ENCODE results near the gene NTF4.

DNA sequence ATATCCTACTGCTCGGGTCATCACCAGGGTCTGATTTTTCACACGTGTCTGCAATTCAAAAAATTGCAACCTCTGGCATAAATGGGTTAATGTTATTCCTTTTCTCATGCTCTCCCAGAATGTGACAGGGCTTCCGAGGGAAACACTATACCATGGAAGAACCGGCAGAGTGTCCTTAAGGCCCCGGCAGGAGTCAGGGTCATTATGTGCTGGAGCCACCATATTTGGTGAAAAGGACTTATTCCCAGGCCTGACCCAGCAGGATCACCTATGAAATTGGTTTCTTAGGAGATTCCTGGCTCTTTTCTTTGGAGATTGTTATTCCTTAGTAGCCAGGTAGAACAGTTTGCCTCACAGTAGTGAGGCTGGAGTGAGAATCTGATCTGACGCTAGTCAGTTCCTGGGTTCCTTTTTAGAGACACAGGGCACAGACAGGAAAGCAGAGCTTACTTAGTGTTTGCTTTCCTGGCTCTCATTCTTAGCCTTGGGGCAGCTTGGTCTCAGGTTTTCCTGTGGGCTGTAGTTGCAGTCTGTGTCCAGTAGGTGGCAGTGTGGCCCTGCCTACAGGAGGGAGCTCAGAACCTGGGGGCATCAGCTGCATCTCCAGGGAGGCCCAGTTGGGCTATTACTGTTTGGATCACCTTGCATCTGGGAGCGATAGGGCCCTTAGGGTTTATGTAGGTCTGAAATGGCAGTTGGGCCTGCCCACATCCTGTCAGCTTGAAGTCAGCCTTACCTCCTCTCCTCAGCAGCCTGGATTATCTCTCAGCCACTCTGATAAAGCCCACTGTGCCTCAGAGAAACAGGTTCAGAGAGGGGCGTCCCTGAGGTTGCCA lies 33.1 kb upstream of the NTF4 start:
- TF ChIP-seq, protein P1, sequence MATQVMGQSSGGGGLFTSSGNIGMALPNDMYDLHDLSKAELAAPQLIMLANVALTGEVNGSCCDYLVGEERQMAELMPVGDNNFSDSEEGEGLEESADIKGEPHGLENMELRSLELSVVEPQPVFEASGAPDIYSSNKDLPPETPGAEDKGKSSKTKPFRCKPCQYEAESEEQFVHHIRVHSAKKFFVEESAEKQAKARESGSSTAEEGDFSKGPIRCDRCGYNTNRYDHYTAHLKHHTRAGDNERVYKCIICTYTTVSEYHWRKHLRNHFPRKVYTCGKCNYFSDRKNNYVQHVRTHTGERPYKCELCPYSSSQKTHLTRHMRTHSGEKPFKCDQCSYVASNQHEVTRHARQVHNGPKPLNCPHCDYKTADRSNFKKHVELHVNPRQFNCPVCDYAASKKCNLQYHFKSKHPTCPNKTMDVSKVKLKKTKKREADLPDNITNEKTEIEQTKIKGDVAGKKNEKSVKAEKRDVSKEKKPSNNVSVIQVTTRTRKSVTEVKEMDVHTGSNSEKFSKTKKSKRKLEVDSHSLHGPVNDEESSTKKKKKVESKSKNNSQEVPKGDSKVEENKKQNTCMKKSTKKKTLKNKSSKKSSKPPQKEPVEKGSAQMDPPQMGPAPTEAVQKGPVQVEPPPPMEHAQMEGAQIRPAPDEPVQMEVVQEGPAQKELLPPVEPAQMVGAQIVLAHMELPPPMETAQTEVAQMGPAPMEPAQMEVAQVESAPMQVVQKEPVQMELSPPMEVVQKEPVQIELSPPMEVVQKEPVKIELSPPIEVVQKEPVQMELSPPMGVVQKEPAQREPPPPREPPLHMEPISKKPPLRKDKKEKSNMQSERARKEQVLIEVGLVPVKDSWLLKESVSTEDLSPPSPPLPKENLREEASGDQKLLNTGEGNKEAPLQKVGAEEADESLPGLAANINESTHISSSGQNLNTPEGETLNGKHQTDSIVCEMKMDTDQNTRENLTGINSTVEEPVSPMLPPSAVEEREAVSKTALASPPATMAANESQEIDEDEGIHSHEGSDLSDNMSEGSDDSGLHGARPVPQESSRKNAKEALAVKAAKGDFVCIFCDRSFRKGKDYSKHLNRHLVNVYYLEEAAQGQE (IDR thresholded peaks at IDR 0.05; ENCODE audit: borderline replicate concordance in 1 of 2, low read depth in 1 of 2, low read length in 2 of 2) = no peak
- TF ChIP-seq RBFOX2 (IDR thresholded peaks at IDR 0.05; ENCODE audit: low read depth, low read length) = no peak
- peak; percentile 75 for TF ChIP-seq XRCC5 (optimal IDR thresholded peaks at IDR 0.05; ENCODE audit: low read length)
- TF ChIP-seq, protein P2, sequence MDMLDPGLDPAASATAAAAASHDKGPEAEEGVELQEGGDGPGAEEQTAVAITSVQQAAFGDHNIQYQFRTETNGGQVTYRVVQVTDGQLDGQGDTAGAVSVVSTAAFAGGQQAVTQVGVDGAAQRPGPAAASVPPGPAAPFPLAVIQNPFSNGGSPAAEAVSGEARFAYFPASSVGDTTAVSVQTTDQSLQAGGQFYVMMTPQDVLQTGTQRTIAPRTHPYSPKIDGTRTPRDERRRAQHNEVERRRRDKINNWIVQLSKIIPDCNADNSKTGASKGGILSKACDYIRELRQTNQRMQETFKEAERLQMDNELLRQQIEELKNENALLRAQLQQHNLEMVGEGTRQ (IDR thresholded peaks at IDR 0.05; ENCODE audit: low read depth, low read length) = no peak
- TF ChIP-seq, protein P2 (CRISPR knock-in tag; IDR thresholded peaks at IDR 0.05; ENCODE audit: borderline replicate concordance) = no peak
- TF ChIP-seq, protein P3, sequence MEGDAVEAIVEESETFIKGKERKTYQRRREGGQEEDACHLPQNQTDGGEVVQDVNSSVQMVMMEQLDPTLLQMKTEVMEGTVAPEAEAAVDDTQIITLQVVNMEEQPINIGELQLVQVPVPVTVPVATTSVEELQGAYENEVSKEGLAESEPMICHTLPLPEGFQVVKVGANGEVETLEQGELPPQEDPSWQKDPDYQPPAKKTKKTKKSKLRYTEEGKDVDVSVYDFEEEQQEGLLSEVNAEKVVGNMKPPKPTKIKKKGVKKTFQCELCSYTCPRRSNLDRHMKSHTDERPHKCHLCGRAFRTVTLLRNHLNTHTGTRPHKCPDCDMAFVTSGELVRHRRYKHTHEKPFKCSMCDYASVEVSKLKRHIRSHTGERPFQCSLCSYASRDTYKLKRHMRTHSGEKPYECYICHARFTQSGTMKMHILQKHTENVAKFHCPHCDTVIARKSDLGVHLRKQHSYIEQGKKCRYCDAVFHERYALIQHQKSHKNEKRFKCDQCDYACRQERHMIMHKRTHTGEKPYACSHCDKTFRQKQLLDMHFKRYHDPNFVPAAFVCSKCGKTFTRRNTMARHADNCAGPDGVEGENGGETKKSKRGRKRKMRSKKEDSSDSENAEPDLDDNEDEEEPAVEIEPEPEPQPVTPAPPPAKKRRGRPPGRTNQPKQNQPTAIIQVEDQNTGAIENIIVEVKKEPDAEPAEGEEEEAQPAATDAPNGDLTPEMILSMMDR (CRISPR knock-in tag; IDR thresholded peaks at IDR 0.05) = peak; percentile 97

Measured in HepG2 (cell line).